Measurements from ENCODE around the gene FOXN3.

FOXN3 gene

DNA sequence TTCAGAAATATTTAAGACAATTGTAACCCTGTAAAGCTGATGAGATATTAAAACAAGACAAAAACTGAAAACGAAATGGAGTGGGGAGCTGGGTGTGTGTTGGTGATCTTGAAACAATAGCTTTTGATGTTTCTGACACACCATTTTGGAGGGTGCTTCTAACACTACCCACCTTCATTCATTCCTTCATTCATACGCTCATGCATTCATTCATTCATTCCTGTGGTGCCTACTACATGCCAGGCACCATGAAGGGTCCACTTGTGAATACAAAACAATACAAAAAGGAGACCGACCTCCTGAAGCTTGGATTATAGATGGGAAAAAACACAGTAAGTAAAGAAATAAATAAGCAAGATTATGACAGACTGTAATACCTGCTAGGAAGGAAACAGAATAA is 60.5 kb downstream of the FOXN3 start:
- DNase-seq = no peak

GRCh38 chr14:89353766-89354113 is 63.3 kb downstream of the FOXN3 start:
- DNase-seq = no peak

DNA sequence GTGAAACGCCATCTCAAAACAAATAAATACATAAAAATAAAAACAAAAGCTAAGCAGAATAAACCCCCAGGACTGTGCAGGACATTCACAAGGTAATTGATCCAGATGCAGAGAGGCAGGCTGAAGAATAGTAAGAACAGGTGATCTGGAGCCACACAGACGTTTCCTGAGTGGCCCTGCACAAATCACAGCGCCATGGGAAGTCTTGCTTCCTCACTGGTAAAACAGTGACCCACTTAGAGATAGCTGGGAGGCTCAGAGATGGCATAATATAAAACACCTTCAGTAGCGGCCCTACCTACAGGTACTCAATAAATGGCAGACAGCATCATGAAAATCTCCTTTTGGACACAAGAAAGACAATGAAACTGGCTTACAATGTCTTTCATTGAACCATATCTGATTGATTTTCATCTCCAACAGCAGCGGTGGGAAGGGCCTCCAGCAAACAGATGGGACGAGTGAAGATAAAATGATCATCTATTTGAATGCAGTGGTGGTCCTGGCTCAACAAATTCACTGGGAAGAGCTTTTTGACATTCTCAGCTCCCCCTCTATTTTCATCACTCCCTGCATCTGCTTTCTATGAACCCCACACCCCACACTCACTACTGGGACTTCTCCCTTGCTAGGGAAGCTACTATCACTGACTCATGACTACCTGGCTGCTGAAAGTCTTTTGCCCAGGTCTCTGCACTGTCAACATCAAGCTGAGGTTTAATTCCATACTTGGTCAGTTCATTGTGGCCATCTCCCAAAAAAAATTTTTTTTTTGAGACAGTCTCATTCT is 63.9 kb downstream of the FOXN3 start:
- DNase-seq = no peak

DNA sequence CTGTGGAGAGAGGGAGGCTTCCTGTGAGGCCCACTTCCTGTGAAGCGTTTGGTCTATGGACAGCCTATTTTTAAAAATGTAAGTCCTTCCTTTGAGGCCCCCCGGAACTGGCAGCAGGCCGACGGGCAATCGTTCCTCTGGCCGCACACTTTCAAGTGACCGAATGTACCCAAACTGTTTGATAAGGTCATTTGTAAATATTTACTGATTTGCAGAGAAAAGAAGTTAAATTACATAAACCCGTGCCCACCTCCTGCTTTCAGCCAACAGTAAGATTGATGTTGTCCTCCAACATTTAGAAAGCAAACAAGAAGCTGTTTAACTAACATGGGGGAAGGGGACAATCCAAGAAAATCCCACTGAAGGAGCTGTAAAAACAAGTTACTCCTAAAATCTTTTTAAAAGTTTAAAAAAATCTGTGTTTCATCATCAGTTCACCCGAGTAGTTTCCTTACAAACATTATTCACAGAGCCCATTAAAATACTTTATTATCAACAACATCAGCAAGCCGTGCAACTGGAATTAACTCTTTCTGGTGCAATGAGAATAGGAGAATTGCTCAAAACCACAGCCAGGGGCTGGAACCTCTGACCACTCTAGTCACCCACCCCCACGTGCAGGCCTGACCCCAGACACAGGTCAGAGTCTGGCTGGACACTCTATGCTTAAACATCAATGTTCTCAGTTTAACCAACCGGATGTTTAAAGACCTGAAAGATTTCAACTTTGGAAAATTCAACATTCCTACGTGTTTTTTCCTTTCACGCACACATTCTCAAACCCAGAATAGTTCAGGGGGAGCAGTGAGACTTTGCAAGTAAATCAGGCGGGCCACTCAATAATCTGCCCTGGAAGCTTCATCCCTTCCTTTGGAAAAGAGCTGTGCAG is 65.3 kb downstream of the FOXN3 start:
- peak; percentile 22 for DNase-seq

DNA sequence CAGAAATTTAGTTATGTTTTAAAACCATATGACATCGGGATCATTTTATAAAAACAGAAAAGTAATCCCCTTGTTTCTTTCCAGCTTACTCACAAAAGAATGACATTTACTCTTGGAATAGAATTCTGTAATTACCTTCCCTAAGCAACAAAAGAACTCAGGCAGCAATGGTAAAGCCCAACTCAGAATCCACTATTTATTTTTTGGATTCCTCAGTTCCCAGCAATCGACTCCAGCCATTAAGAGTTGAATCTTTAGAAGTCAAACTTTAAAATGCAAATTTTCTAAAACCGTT is 65.9 kb downstream of the FOXN3 start:
- no peak for DNase-seq

DNA sequence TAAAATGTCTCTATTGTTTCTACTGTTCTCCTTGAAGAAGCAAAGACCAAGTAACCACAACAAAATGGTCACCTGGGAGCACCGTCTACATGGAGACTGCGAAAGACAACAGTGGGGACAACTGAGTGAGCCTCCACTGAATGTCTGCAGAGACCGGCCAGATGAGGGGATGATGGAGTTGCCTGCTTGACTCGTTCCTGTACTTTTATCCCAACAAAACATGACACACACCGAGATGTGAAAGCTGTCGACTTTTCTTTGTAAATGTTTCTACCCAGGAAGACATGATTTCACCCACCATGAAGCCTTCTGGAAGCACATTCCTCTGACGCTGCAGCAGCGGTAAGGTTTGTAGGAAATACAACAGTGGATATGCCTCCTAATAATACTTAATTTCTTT is 66.9 kb downstream of the FOXN3 start:
- DNase-seq = no peak

DNA sequence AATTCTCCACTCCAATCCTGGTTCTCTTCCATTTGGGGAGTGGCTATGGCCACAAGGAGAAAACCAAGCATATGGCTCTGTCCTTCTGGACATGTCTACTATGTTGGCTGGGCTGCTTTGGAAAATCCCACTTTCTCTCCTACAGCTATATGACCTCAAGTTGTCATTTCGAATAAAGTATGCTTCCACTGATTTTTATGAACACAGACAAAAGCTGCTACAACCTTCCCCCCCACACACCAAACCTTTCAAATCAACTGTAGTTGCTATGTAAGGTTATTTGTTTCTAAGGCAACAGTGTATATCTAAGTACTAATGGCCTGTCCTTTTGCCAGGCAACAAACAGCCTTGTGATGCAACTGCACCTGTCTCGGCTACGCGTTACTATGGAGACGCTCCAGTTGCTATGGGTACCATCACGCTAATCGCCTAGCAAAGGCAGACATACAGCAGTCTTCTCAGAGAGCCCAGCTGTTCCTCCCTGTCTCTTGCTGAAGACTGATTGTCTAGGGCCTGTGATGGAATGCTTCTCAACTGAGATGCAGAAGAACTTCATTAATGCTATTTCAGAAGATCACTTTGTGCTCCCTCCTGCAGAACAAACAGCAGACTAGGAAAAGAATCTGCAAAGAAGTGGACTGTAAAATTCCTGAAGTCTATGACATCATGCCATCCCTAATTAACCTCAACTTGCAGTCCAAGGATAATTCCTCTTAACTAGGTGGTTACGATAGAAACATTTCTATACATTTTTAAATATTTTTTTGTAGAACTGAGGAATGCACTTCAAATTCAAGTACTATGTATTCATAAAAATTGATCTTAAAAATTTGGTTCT is 67.6 kb downstream of the FOXN3 start:
- DNase-seq = no peak

- DNase-seq = no peak
These were observed 68.3 kb downstream of the FOXN3 start for GRCh38 chr14:89348722-89349121.

DNA sequence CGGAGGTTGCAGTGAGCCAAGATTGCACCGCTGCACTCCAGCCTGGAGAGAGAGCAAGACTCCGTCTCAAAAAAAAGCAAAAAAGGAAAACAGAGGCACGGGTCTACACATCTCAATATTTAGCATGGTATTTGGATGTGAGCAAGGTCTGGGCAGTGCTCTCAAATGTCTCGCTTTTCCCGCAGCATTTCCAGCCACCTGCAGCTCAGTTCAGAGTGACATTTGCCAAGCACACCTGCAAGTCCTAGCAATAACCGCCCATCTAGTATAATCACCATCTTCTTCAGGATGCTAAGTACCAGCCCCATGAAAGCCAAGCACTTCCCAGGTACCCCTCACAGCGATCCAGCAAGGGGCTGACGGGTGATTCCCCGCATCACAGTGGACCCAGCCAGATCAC is 69.1 kb downstream of the FOXN3 start:
- no peak for DNase-seq

GRCh38 chr14:89344920-89345254 is 72.1 kb downstream of the FOXN3 start:
- no peak for DNase-seq

GRCh38 chr14:89343356-89343755 is 73.7 kb downstream of the FOXN3 start:
- DNase-seq = no peak

DNA sequence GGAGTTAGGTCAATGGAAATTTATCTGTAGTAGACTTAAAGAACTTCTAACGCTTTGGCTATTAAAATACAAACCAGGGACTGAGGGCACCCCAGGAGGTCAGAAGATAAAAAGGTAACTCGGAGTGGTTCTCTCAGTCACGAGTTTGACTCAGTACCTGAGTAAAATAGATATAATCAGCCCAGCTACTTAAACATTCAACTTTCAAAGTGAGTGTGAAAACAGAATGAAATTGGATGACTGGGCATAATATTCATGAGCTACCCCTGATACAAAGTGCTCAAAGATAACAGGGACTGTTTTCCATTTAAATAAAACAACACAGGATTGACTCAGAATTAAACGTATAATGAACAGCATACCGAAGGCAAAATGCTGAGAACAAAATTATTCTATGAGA is 75.0 kb downstream of the FOXN3 start:
- DNase-seq = no peak

DNA sequence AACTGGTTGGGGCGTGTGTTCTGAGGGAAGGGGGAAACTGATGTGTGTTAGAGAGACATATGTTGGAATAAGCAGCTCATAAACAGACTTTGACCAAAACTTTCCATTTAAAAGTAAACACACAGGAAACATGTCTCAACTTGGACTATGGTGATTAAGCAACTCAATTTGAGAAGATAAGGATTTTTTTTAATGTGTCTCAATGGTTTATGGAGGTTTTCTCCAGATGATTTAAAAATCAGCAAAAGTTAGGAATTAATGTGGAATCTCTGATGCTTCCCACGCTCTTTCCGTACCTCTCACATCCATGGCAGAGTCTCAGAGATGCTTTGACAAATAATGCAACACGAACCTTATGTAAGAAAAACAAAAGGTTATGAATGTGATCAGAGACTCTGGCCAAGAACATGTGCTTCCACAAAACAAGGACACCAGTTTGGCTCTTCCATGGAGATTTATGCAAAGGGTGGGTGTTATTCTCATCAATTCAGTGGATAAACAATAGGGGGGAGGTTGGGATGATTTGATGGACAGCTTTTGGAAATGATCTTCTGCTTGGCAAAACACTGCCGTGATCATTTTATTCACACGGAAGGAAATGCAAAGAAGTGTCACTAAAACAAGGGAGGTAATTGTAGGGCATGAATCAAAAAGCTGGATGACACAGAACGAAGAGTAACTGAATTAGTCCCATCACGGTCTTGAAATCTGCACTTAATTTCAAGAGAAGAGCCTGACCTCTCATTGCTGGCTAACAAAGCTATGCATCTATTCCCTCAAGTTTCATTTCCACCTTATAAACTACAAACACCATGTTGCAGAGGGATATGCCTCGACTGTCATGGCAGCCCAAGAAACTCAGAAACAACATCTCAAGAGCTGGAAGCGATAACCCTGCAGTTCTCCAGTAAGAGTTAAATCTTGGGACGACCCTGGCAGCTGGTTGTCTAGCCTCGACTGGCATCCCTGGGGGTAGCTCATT is 76.5 kb downstream of the FOXN3 start:
- DNase-seq = no peak

GRCh38 chr14:89339579-89339978 is 77.5 kb downstream of the FOXN3 start:
- no peak for DNase-seq

- DNase-seq = no peak
These were observed 77.9 kb downstream of the FOXN3 start for GRCh38 chr14:89339158-89339557.

DNA sequence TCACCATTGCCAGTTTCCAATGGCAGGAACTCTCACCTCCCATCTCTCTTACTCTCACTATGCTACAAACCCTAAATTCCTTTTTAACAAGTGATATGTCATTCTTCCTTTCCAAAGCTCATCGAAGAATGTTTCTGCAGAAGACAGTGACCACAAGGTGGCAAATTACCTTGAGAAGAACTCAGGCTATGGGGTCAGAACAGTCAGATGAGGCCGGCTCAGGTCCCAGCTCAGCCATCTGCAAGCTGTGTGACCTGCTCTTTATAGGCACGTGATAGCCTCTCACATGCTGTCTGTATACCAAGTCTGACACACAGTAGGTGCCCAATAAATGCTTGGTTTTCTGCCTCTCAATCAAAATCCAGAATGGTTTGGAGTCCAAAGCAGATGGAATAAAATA is 80.7 kb downstream of the FOXN3 start:
- DNase-seq = peak; percentile 29

- no peak for DNase-seq
These were observed 85.0 kb downstream of the FOXN3 start for GRCh38 chr14:89332031-89332430.

GRCh38 chr14:89331398-89331797 is 85.6 kb downstream of the FOXN3 start:
- no peak for DNase-seq

GRCh38 chr14:89330236-89331002 is 86.6 kb downstream of the FOXN3 start:
- DNase-seq = no peak

DNA sequence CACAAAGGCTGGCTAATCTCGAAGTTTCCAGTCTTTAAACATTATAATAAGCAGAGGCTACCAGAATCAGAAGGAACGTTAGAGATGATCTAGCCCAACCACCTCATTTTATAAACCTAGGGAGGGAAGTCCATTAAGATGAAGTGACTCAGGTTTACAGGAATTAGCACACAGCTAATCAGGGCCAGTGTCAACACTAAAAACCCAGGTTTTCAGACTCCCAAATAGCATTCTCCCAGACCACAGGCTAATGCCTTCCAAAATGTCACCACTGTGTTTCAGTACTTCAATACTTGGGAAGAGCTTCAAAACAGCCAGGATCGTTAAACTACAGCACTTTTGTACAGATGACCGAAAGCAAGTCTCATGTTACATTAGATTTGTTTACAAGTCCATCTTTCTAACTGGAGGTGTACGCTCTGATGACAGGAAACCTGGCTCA is 89.2 kb downstream of the FOXN3 start:
- no peak for DNase-seq

- no peak for DNase-seq
These were observed 91.1 kb downstream of the FOXN3 start for GRCh38 chr14:89325959-89326358.
